Effector CD4-positive, alpha-beta T cell (primary cell): Measurements from ENCODE around the gene LCLAT1.
"Not testable (repeated sequence)": the region's sequence is repeated elsewhere in the genome, so short reads cannot be mapped to it uniquely, and the experiment has no call there.

Experiments used
- DNase-seq: peaks from one replicate; pipeline ENCODE4 v3.0.0-alpha.2; 2020

LCLAT1 gene

GRCh38 chr2:30456106-30456505 is 9.1 kb downstream of the LCLAT1 start:
- no peak for DNase-seq

DNA sequence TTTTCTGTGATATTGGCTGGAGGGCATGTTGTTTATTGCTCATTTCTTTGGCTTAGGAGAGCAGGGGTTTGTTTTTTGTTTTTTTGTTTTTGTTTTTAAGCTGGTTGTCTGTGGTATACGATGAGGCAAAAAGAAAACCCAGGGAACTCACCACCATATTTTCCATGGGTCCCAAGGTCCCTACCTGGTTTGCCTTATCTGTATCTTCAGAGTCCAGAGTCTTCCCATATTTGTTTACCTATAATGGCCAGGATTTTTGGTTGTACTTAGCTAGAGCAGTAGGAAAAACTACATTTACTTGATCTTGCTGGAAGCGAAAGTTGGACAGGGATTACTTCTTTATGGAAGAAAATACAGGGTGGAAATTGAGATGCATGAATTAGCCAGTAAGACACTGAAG is 9.5 kb downstream of the LCLAT1 start:
- no peak for DNase-seq

DNA sequence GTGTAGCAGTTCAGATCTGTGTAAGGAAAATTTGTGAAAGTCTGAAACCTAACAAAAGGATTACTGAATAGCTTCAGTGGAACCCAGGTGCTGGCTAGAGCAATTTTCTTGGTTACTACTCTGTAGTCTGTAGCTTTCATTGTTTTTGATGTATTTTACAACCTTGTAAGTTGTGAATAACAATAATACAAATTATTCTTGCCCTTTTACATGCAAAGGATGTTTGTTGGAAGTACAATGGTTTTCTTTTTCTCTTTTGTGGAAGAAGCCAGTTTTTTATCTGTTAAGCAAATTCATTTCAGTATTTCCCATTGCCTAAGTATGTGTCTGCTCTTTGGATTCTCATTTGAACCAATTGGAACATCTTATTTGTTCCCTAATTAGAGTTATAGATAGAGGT is 10.2 kb downstream of the LCLAT1 start:
- no peak for DNase-seq

GRCh38 chr2:30459140-30459539 is 12.1 kb downstream of the LCLAT1 start:
- DNase-seq: no peak

GRCh38 chr2:30462131-30462857 is 15.2 kb downstream of the LCLAT1 start:
- DNase-seq: no peak

- no peak for DNase-seq
Measured at GRCh38 chr2:30463535-30463934, 16.5 kb downstream of the LCLAT1 start.

GRCh38 chr2:30464544-30465170 is 17.6 kb downstream of the LCLAT1 start:
- no peak for DNase-seq

GRCh38 chr2:30465171-30465545 is 18.1 kb downstream of the LCLAT1 start:
- no peak for DNase-seq

GRCh38 chr2:30466216-30466615 is 19.2 kb downstream of the LCLAT1 start:
- DNase-seq: no peak

DNA sequence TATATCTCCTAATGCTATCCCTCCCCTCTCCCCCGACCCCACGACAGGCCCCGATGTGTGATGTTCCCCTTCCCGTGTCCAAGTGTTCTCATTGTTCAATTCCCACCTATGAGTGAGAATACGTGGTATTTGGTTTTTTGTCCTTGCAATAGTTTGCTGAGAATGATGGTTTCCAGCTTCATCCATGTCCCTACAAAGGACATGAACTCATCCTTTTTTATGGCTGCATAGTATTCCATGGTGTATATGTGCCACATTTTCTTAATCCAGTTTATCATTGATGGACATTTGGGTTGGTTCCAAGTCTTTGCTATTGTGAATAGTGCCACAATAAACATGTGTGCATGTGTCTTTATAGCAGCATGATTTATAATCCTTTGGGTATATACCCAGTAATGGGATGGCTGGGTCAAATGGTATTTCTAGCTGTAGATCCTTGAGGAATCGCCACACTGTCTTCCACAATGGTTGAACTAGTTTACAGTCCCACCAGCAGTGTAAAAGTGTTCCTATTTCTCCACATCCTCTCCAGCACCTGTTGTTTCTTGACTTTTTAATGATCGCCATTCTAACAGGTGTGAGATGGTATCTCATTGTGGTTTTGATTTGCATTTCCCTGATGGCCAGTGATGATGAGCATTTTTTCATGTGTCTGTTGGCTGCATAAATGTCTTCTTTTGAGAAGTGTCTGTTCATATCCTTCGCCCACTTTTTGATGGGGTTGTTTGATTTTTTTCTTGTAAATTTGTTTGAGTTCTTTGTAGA is 20.2 kb downstream of the LCLAT1 start:
- DNase-seq: not testable (repeated sequence)

GRCh38 chr2:30470426-30470825 is 23.4 kb downstream of the LCLAT1 start:
- no peak for DNase-seq

- no peak for DNase-seq
Measured at GRCh38 chr2:30472326-30472725, 25.3 kb downstream of the LCLAT1 start.

GRCh38 chr2:30475542-30475941 is 28.5 kb downstream of the LCLAT1 start:
- DNase-seq: no peak

- DNase-seq: no peak
Measured at GRCh38 chr2:30476636-30477035, 29.6 kb downstream of the LCLAT1 start.

GRCh38 chr2:30480703-30481322 is 33.8 kb downstream of the LCLAT1 start:
- no peak for DNase-seq

DNA sequence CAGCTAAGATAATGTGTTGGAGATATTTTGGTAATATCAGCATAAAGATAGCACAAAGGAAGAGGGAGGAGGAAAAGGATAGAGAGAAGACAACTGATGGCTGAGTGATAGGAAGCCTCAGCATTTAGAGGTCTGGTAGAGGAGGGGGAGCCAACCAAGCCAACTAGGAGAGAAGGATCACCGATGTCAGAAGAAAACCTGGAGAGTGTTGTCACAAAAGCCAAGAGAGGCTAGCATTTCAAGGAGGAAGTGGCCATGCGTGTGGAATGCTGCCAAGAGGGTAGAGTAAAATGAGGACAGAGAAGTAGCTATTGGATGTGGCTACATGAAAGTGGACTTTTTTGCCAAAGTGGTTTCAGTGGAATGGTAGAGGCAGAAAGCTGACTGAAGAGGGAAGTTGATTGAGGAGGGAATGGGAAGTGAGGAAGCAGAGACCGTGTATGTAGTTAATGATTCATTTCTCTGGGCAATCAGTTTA is 34.3 kb downstream of the LCLAT1 start:
- no peak for DNase-seq

- DNase-seq: no peak
Measured at GRCh38 chr2:30482011-30482410, 35.0 kb downstream of the LCLAT1 start.

DNA sequence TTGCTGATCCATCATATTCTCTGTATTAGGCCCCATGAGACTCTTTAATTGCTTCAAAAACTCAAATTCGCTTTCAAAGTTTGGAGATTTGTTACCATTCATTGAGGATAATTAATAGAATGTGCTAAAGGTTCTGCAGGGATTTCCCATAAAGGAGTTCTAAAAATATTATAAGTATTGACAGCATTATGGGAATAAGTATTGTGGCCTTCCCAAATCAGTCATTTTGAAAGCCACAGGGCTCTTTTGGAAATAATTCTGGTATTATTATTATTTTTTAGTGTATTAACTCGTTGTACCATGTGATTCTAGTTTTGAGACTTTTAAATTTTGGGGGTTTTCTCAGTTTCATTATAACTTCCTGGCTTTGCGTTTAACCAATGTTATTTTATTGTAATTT is 37.1 kb downstream of the LCLAT1 start:
- no peak for DNase-seq

DNA sequence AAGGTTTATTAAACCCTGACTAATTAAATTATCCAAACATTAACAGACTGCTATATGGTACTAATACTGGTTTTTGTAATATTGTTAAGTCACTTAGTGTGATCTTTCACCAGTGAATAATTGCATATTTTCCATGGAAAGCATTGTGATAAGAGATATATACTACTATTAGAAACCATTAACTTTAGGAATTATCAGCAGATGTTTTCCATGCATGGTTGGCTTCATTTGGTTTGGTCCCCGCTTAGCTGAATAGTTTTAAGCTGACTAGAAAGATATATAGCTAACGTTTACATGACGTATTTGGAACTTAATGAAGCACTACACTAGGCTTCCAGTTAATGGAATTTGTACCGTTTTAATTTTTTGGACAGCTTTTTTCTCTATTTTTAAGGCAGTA is 37.9 kb downstream of the LCLAT1 start:
- no peak for DNase-seq

GRCh38 chr2:30486655-30487054 is 39.6 kb downstream of the LCLAT1 start:
- DNase-seq: no peak

GRCh38 chr2:30487603-30488002 is 40.6 kb downstream of the LCLAT1 start:
- no peak for DNase-seq

- no peak for DNase-seq
Measured at GRCh38 chr2:30488012-30488659, 41.1 kb downstream of the LCLAT1 start.

- DNase-seq: no peak
Measured at GRCh38 chr2:30491225-30491624, 44.2 kb downstream of the LCLAT1 start.
